OCI-LY7 (cell line): Measurements from ENCODE around the gene PPM1H. TPM values are rescaled to one million over a fixed set of nuclear protein-coding genes. Genes with fewer than 3 reads are reported as not detected.

ENCODE experiments used
- BruUV-seq: library from RNA; stranded (reverse); fragments of 400-500 nt; replicated peaks from 2 replicates; lab custom pipeline; 2021; lab: Mats Ljungman, UMichigan
- CTCF ChIA-PET: fragments of 300-600 bp; sonication (Branson Sonifier 250); formaldehyde crosslinking; loops from one replicate; lab custom pipeline; 2022; ENCODE audit warnings: antibody characterized with exemption; ENCODE audit not compliant: unreplicated experiment; lab: Charles Lee
- POLR2A ChIA-PET: fragments of 300-600 bp; sonication (Branson Sonifier 250); formaldehyde crosslinking; loops from one replicate; lab custom pipeline; 2022; ENCODE audit warnings: antibody characterized with exemption; lab: Charles Lee
- DNase-seq: peaks from one replicate; pipeline ENCODE4 v3.0.0-alpha.2; 2015; ENCODE audit warnings: low spot score
- H2AFZ ChIP-seq: fragments of 200-600 bp; sonication (generic), shearing (Covaris generic); 2 replicates; pipeline ENCODE4 v1.6.1; 2014; ENCODE audit warnings: mild to moderate bottlenecking, antibody characterized with exemption, low read length, moderate library complexity
- H3K27ac ChIP-seq: fragments of 200-600 bp; sonication (generic); 2 replicates; pipeline ENCODE4 v1.5.1; 2014; ENCODE audit warnings: mixed run types, low read depth, mild to moderate bottlenecking, moderate library complexity, low read length, inconsistent platforms; ENCODE audit not compliant: poor library complexity, severe bottlenecking
- H3K36me3 ChIP-seq: fragments of 200-600 bp; sonication (generic); 2 replicates; pipeline ENCODE4 v1.6.1; 2014; ENCODE audit warnings: mild to moderate bottlenecking, antibody characterized with exemption, low read length, moderate library complexity, mixed read lengths; ENCODE audit not compliant: insufficient read depth
- H3K4me1 ChIP-seq: fragments of 200-600 bp; sonication (generic); 2 replicates; pipeline ENCODE4 v1.5.1; 2014; ENCODE audit warnings: mild to moderate bottlenecking, low read length; ENCODE audit not compliant: insufficient read depth, poor library complexity, severe bottlenecking
- H3K4me2 ChIP-seq: fragments of 200-600 bp; sonication (generic); 2 replicates; pipeline ENCODE4 v1.6.1; 2014; ENCODE audit warnings: mild to moderate bottlenecking, low read length
- H3K4me3 ChIP-seq: fragments of 200-600 bp; sonication (generic); 2 replicates; pipeline ENCODE4 v1.5.1; 2014; ENCODE audit warnings: mild to moderate bottlenecking, low read depth, low read length; ENCODE audit not compliant: poor library complexity, severe bottlenecking
- H3K79me2 ChIP-seq: fragments of 200-600 bp; sonication (generic); 2 replicates; pipeline ENCODE4 v1.6.1; 2016; ENCODE audit warnings: low read depth, mild to moderate bottlenecking, low read length, moderate library complexity, mixed read lengths; ENCODE audit not compliant: insufficient read depth
- H3K9me2 ChIP-seq: fragments of 200-600 bp; sonication (generic); 2 replicates; pipeline ENCODE4 v1.6.1; 2016; ENCODE audit warnings: mild to moderate bottlenecking, low read length, mixed read lengths; ENCODE audit not compliant: insufficient read depth
- H3K9me3 ChIP-seq: fragments of 200-600 bp; sonication (generic); 2 replicates; pipeline ENCODE4 v1.6.1; 2014; ENCODE audit warnings: mild to moderate bottlenecking, mixed run types, low read length, mixed read lengths
- H4K20me1 ChIP-seq: fragments of 200-600 bp; sonication (generic); 2 replicates; pipeline ENCODE4 v1.6.1; 2014; ENCODE audit warnings: mild to moderate bottlenecking, antibody characterized with exemption, low read length, moderate library complexity, mixed read lengths; ENCODE audit not compliant: insufficient read depth
- CTCF ChIP-seq: fragments of 200-600 bp; sonication (generic); conservative IDR thresholded peaks from 2 replicates; pipeline ENCODE4 v1.5.1; 2014; ENCODE audit warnings: mild to moderate bottlenecking, antibody characterized with exemption, low read length, moderate library complexity, mixed read lengths
- EZH2phosphoT487 ChIP-seq: fragments of 200-600 bp; sonication (generic); IDR thresholded peaks from 2 replicates; pipeline ENCODE4 v1.6.1; 2018; ENCODE audit warnings: low read depth, borderline replicate concordance, mild to moderate bottlenecking, mixed run types, antibody characterized with exemption, low read length, moderate library complexity, mixed read lengths
- intact Hi-C: fragments of 100-400 bp; cut with micrococcal nuclease; formaldehyde crosslinking; loops from one replicate; pipeline ENCODE4 v1.10.0; 2022; ENCODE audit not compliant: unreplicated experiment
- total RNA-seq, 2 experiments: library from RNA; depleted of rRNA in 1 of 2; stranded (reverse); fragments of >200 nt in 1 of 2; shearing (Covaris generic) in 1 of 2; gene quantifications; 2 replicates each; pipeline ENCODE4 v1.2.3, GENCODE V29; 2014 to 2022

Gene PPM1H
- total RNA-seq, 2 experiments from 2014 or later: 2.0 to 3.4 TPM

DNA sequence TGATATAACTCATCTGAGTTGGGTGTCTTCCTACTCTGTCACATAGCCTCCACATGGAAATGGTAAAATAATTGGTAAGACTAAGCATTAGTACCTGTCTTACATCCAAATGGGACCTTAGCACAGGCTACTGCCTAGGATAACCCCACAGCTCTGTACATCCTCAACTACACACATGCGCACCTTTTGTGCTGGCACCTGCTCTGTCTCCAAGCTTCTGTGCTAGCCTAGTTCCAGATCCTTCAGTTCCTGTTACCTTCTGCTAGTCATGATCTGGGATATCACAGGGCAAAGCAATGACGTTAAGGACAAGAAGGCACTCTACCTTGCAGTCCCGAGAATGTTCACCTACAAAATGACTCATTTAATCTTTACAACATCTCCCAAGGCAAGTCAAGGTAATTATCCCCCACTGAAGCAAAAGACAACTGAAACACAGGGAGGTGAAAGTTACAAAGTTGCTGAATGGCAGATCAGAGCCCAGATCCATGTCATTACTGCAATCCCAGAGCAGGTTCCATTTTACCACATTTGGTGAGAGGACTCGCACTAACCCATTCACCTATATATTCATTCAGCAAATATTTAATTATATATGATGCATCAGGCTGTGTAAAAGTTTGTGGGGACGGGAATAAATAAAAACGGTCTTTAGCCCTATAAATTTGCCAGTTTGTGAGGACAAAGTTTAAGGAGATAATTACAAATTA, 61.7 kb downstream of the PPM1H start:
- no peaks in the 10 kb centered on the region for H3K9me3 ChIP-seq
- no peak overlapping the region for H3K4me3 ChIP-seq
- H2AFZ ChIP-seq: no peak overlapping the region
- no peak overlapping the region for H3K27ac ChIP-seq
- TF ChIP-seq EZH2phosphoT487: no peak
- no peaks in the 10 kb centered on the region for H3K9me2 ChIP-seq
- intact Hi-C loops: no loop called here
- H4K20me1 ChIP-seq: no peaks in the 10 kb centered on the region
- H3K4me1 ChIP-seq: no peaks in the 10 kb centered on the region
- no peak for DNase-seq
- POLR2A ChIA-PET: no interaction called here
- no peaks in the 10 kb centered on the region for H3K36me3 ChIP-seq
- no peaks in the 10 kb centered on the region for H3K79me2 ChIP-seq
- CTCF ChIA-PET: no interaction called here
- no TSS peak for BruUV-seq
- no peak overlapping the region for H3K4me2 ChIP-seq

GRCh38 chr12:62868820-62869219, 66.1 kb downstream of the PPM1H start:
- no peak for DNase-seq
- intact Hi-C loops: no loop called here
- no peaks in the 10 kb centered on the region for H3K36me3 ChIP-seq
- no peak overlapping the region for H3K4me2 ChIP-seq
- CTCF ChIA-PET: no interaction called here
- H2AFZ ChIP-seq: no peak overlapping the region
- no peaks in the 10 kb centered on the region for H3K9me3 ChIP-seq
- H3K4me1 ChIP-seq: no peaks in the 10 kb centered on the region
- no peaks in the 10 kb centered on the region for H4K20me1 ChIP-seq
- TF ChIP-seq EZH2phosphoT487 (no peak), CTCF (no peak)
- no peak overlapping the region for H3K27ac ChIP-seq
- H3K79me2 ChIP-seq: no peaks in the 10 kb centered on the region
- no TSS peak for BruUV-seq
- H3K4me3 ChIP-seq: no peak overlapping the region
- H3K9me2 ChIP-seq: no peaks in the 10 kb centered on the region
- POLR2A ChIA-PET: interaction anchor here (1.1 kb wide), 1 partner anchor 22 kb away, joined by 3 read pairs; no protein-coding TSS in a partner anchor

DNA sequence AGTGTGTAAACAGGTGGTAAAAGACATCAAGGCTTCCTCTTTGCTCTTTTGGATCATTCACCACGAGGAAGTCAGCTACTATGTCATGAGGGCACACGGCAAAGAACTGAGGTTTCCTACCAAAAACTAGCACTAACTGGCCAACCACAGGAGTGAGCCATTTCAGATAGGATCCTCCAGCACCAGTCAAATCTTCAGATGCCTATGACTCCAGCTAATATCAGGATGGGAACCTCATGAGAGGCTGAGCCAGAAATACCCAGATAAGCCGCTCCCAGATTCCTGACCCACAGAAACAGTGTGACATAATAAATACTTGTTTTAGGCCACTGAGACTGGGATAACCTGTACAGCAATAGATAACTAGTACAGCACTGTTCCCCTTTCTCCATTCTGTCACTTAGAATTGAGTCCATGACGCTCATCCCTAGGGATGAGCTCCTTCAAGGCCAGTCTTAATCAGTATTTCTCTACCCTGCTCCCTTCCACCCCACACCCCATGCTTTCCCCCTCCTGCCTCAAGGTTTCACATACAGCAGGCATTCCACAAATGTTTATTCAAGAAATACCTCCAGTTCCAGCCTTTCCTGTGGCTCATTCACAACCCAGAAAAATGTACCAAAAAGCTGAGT, 68.4 kb downstream of the PPM1H start:
- no peak for TF ChIP-seq EZH2phosphoT487
- no peak for TF ChIP-seq CTCF
- ChIA-PET CTCF (no interaction called here), POLR2A (no interaction called here)
- intact Hi-C loops: no loop called here
- Histone ChIP-seq H3K36me3 (no peaks in the 10 kb centered on the region), H3K27ac (no peak overlapping the region), H3K79me2 (no peaks in the 10 kb centered on the region), H3K9me2 (no peaks in the 10 kb centered on the region), H4K20me1 (no peaks in the 10 kb centered on the region), H3K4me2 (no peak overlapping the region), H2AFZ (no peak overlapping the region), H3K9me3 (no peaks in the 10 kb centered on the region), H3K4me3 (no peak overlapping the region), H3K4me1 (no peaks in the 10 kb centered on the region)
- no TSS peak for BruUV-seq
- no peak for DNase-seq
